Measurements from ENCODE around the gene BTG2.

BTG2 gene

GRCh38 chr1:203325418-203326091, 20.2 kb downstream of the BTG2 start:
- peak overlapping the region; percentile 1 to 98 (median 71) for H3K27ac ChIP-seq
- no peak overlapping the region for H3K4me3 ChIP-seq

GRCh38 chr1:203326830-203327683, 21.7 kb downstream of the BTG2 start:
- H3K4me3 ChIP-seq = peak overlapping the region; percentile 18 to 46 (median 37)

GRCh38 chr1:203327684-203328457, 22.6 kb downstream of the BTG2 start:
- peak overlapping the region; percentile 75 to 98 (median 92) for H3K27ac ChIP-seq
- peak overlapping the region; percentile 18 to 46 (median 37) for H3K4me3 ChIP-seq

More at GRCh38 chr1:203326830-203327683, 21.7 kb downstream of the BTG2 start:
- peak overlapping the region; percentile 75 to 98 (median 92) for H3K27ac ChIP-seq

- Histone ChIP-seq H3K4me3 (no peak overlapping the region), H3K27ac (peak overlapping the region in 4 of 21 experiments; percentile 14 to 98 (median 90))
Measured at GRCh38 chr1:203328714-203329122, 23.4 kb downstream of the BTG2 start.

GRCh38 chr1:203331224-203331623, 25.9 kb downstream of the BTG2 start:
- H3K27ac ChIP-seq = no peak overlapping the region
- no peak overlapping the region for H3K4me3 ChIP-seq

- peak overlapping the region in 9 of 21 experiments; percentile 5 to 63 (median 49) for H3K27ac ChIP-seq
Measured at GRCh38 chr1:203335503-203335902, 30.2 kb downstream of the BTG2 start.

GRCh38 chr1:203336097-203336496, 30.8 kb downstream of the BTG2 start:
- H3K4me3 ChIP-seq = no peak overlapping the region
- H3K27ac ChIP-seq = peak overlapping the region in 8 of 21 experiments; percentile 5 to 63 (median 50)

More at GRCh38 chr1:203335503-203335902, 30.2 kb downstream of the BTG2 start:
- H3K4me3 ChIP-seq = no peak overlapping the region

- Histone ChIP-seq H3K4me3 (no peak overlapping the region), H3K27ac (peak overlapping the region in 4 of 21 experiments; percentile 19 to 29 (median 28))
Measured at GRCh38 chr1:203338335-203339036, 33.2 kb downstream of the BTG2 start.

- Histone ChIP-seq H3K27ac (no peak overlapping the region), H3K4me3 (no peak overlapping the region)
Measured at GRCh38 chr1:203340112-203340790, 34.9 kb downstream of the BTG2 start.

- Histone ChIP-seq H3K27ac (no peak overlapping the region), H3K4me3 (no peak overlapping the region)
Measured at GRCh38 chr1:203342192-203342940, 37.0 kb downstream of the BTG2 start.

GRCh38 chr1:203343956-203344754, 38.8 kb downstream of the BTG2 start:
- peak overlapping the region in 2 of 21 experiments; percentile 33 to 60 for H3K27ac ChIP-seq
- no peak overlapping the region for H3K4me3 ChIP-seq

- H3K4me3 ChIP-seq = no peak overlapping the region
Measured at GRCh38 chr1:203346060-203346768, 40.9 kb downstream of the BTG2 start.

GRCh38 chr1:203346769-203347102, 41.4 kb downstream of the BTG2 start:
- peak overlapping the region in 1 of 21 experiments; percentile 1 for H3K27ac ChIP-seq
- no peak overlapping the region for H3K4me3 ChIP-seq

More at GRCh38 chr1:203346060-203346768, 40.9 kb downstream of the BTG2 start:
- peak overlapping the region in 2 of 21 experiments; percentile 1 to 21 for H3K27ac ChIP-seq

- no peak overlapping the region for H3K27ac ChIP-seq
- H3K4me3 ChIP-seq = no peak overlapping the region
Measured at GRCh38 chr1:203349166-203349565, 43.8 kb downstream of the BTG2 start.

- Histone ChIP-seq H3K27ac (peak overlapping the region in 5 of 21 experiments; percentile 33 to 78 (median 59)), H3K4me3 (peak overlapping the region in 4 of 7 experiments; percentile 9 to 27 (median 19))
Measured at GRCh38 chr1:203349773-203350524, 44.6 kb downstream of the BTG2 start.
